ENCODE data around the gene EHF.

EHF gene

DNA sequence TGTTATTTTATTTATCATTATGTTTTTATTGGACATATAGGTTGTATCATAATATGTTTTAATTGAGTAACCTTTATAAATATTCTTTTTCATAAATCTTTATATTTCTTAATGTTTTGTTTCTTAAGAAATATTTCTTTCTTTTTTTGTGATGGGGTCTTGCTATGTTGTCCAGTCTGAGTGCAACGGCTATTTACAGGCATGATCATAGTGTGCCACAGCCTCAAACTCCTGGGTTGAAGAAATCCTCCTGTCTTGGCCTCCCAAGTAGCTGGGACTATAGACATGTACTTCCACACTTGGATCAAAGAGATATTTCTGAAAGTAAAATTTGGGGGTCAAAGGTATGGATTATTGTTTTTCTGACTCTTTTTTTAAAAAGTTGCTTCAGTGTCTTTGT lies 53.1 kb downstream of the EHF start:
- DNase-seq (ENCODE audit: extremely low spot score) = no peak
- TF ChIP-seq L3MBTL2 (conservative IDR thresholded peaks at IDR 0.05) (no peak), FOXM1 (IDR thresholded peaks at IDR 0.05; ENCODE audit: borderline replicate concordance) (no peak), NFRKB (IDR thresholded peaks at IDR 0.05) (no peak), FOXK2 (IDR thresholded peaks at IDR 0.05) (no peak), ARNT (IDR thresholded peaks at IDR 0.05) (no peak), SP1 (IDR thresholded peaks at IDR 0.05) (no peak), ZNF384 (IDR thresholded peaks at IDR 0.05) (no peak)
- CTCF ChIA-PET = no interaction called here
- POLR2A ChIA-PET = no interaction called here

DNA sequence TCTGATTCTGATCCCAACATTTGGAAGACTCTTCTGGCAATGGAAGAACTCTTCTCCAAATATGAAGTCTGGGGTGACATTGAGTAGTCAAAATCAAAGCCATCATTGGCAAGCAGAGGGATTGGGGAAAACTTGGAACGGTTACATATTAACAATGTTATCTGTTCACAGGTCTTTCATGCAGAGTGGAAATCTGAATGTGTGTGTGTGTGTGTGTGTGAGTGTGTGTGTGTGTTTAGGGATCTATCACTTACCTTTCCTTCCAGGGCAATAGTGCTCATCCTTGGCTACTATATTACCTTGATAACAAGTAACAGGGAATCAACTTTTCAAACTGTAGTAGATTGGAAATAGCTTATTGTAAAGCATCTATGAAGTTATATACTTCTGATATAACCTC lies 55.3 kb downstream of the EHF start:
- DNase-seq (ENCODE audit: extremely low spot score) = no peak
- CTCF ChIA-PET = no interaction called here
- POLR2A ChIA-PET = no interaction called here
- TF ChIP-seq TARDBP (IDR thresholded peaks at IDR 0.05) = no peak
- no peak for TF ChIP-seq CTBP1 (IDR thresholded peaks at IDR 0.05; ENCODE audit: borderline replicate concordance)

- TF ChIP-seq SP1 (IDR thresholded peaks at IDR 0.05) (no peak), ZNF384 (IDR thresholded peaks at IDR 0.05) (no peak)
- POLR2A ChIA-PET = no interaction called here
These were observed 58.8 kb downstream of the EHF start for GRCh38 chr11:34679681-34680080.

GRCh38 chr11:34680206-34680605 lies 59.3 kb downstream of the EHF start:
- CTCF ChIA-PET = no interaction called here
- POLR2A ChIA-PET = no interaction called here

More at GRCh38 chr11:34679681-34680080, 58.8 kb downstream of the EHF start:
- CTCF ChIA-PET = no interaction called here
- no peak for DNase-seq (ENCODE audit: extremely low spot score)

DNA sequence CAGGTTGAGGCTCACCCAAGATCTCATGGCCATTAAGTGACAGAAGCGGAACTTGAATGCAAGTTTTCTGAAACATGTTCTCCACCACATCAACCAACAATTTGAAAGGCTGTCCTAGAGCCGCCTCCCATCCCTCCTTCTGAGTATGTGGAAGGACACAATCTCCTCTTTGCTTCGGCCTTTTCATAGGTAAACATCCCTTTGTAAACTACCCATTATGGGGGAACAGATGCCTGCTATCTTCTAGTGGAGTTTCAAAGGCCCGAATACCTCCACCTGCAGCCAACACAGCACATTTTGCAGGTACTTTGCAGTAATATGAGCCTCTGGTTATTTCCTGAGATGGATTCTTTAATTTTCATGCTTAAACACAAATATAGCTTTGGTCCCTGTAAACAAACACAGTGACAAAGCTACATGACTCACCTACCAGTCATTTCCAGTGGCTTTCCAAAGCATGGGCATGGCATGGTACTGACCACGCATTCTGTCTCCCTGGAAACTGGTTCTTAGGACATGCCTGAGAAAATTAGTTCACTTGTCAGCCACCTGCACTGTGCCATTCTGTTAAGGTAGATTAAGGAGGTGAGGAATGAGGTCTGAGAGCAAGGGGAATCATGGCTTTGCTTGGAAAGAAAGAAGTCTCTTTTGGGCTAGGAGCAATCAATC lies 60.2 kb downstream of the EHF start:
- POLR2A ChIA-PET = no interaction called here
- DNase-seq (ENCODE audit: extremely low spot score) = no peak
- TF ChIP-seq CTBP1 (IDR thresholded peaks at IDR 0.05; ENCODE audit: borderline replicate concordance) = no peak
- no peak for TF ChIP-seq SUZ12 (IDR thresholded peaks at IDR 0.05)
- TF ChIP-seq ELF4 (IDR thresholded peaks at IDR 0.05) = no peak
- TF ChIP-seq BHLHE40 (IDR thresholded peaks at IDR 0.05; ENCODE audit: borderline replicate concordance) = no peak
- no peak for TF ChIP-seq ZNF384 (IDR thresholded peaks at IDR 0.05)
- TF ChIP-seq HDGF (IDR thresholded peaks at IDR 0.05; ENCODE audit: borderline replicate concordance) = no peak
- TF ChIP-seq LEF1 (IDR thresholded peaks at IDR 0.05; ENCODE audit: borderline replicate concordance) = no peak
- no peak for TF ChIP-seq FOXA1 (IDR thresholded peaks at IDR 0.05)
- TF ChIP-seq FOXK2 (IDR thresholded peaks at IDR 0.05) = no peak
- TF ChIP-seq NFRKB (IDR thresholded peaks at IDR 0.05) = no peak
- no peak for TF ChIP-seq TARDBP (IDR thresholded peaks at IDR 0.05)
- TF ChIP-seq L3MBTL2 (conservative IDR thresholded peaks at IDR 0.05) = no peak
- no peak for TF ChIP-seq PKNOX1 (IDR thresholded peaks at IDR 0.05)
- TF ChIP-seq FOXM1 (IDR thresholded peaks at IDR 0.05; ENCODE audit: borderline replicate concordance) = no peak
- TF ChIP-seq SP1 (IDR thresholded peaks at IDR 0.05) = no peak
- no peak for TF ChIP-seq ARNT (IDR thresholded peaks at IDR 0.05)
- CTCF ChIA-PET = no interaction called here

More at GRCh38 chr11:34680206-34680605, 59.3 kb downstream of the EHF start:
- TF ChIP-seq BHLHE40 (IDR thresholded peaks at IDR 0.05; ENCODE audit: borderline replicate concordance) (no peak), LEF1 (IDR thresholded peaks at IDR 0.05; ENCODE audit: borderline replicate concordance) (no peak), FOXK2 (IDR thresholded peaks at IDR 0.05) (no peak), L3MBTL2 (conservative IDR thresholded peaks at IDR 0.05) (no peak), FOXA1 (IDR thresholded peaks at IDR 0.05) (no peak), SP1 (IDR thresholded peaks at IDR 0.05) (no peak), HDGF (IDR thresholded peaks at IDR 0.05; ENCODE audit: borderline replicate concordance) (no peak), ZNF384 (IDR thresholded peaks at IDR 0.05) (no peak), FOXM1 (IDR thresholded peaks at IDR 0.05; ENCODE audit: borderline replicate concordance) (no peak), PKNOX1 (IDR thresholded peaks at IDR 0.05) (no peak), TARDBP (IDR thresholded peaks at IDR 0.05) (no peak), CTBP1 (IDR thresholded peaks at IDR 0.05; ENCODE audit: borderline replicate concordance) (no peak), SUZ12 (IDR thresholded peaks at IDR 0.05) (no peak), ELF4 (IDR thresholded peaks at IDR 0.05) (no peak), NFRKB (IDR thresholded peaks at IDR 0.05) (no peak), ARNT (IDR thresholded peaks at IDR 0.05) (no peak)
- DNase-seq (ENCODE audit: extremely low spot score) = no peak

GRCh38 chr11:34682825-34683224 lies 61.9 kb downstream of the EHF start:
- ChIA-PET POLR2A (no interaction called here), CTCF (no interaction called here)
- no peak for TF ChIP-seq LEF1 (IDR thresholded peaks at IDR 0.05; ENCODE audit: borderline replicate concordance)
- no peak for DNase-seq (ENCODE audit: extremely low spot score)

GRCh38 chr11:34683396-34683795 lies 62.5 kb downstream of the EHF start:
- ChIA-PET POLR2A (no interaction called here), CTCF (no interaction called here)
- no peak for DNase-seq (ENCODE audit: extremely low spot score)
- TF ChIP-seq ELF4 (IDR thresholded peaks at IDR 0.05) (no peak), FOXM1 (IDR thresholded peaks at IDR 0.05; ENCODE audit: borderline replicate concordance) (no peak), TARDBP (IDR thresholded peaks at IDR 0.05) (no peak), SP1 (IDR thresholded peaks at IDR 0.05) (no peak), ZNF384 (IDR thresholded peaks at IDR 0.05) (no peak), ARNT (IDR thresholded peaks at IDR 0.05) (no peak), PKNOX1 (IDR thresholded peaks at IDR 0.05) (no peak), FOXA1 (IDR thresholded peaks at IDR 0.05) (no peak), HDGF (IDR thresholded peaks at IDR 0.05; ENCODE audit: borderline replicate concordance) (no peak), L3MBTL2 (conservative IDR thresholded peaks at IDR 0.05) (no peak), NFRKB (IDR thresholded peaks at IDR 0.05) (no peak), BHLHE40 (IDR thresholded peaks at IDR 0.05; ENCODE audit: borderline replicate concordance) (no peak), FOXK2 (IDR thresholded peaks at IDR 0.05) (no peak), LEF1 (IDR thresholded peaks at IDR 0.05; ENCODE audit: borderline replicate concordance) (no peak), CTBP1 (IDR thresholded peaks at IDR 0.05; ENCODE audit: borderline replicate concordance) (no peak), SUZ12 (IDR thresholded peaks at IDR 0.05) (no peak)
